HG03025 (cell line): Measurements from ENCODE around the gene HGFAC.

Source experiments
- ATAC-seq: cut with Tn5 transposase; IDR thresholded peaks from one replicate; pipeline ENCODE4 v1.9.1; 2021; ENCODE audit warnings: mild to moderate bottlenecking, moderate library complexity; ENCODE audit not compliant: unreplicated experiment, low FRiP score

HGFAC gene

DNA sequence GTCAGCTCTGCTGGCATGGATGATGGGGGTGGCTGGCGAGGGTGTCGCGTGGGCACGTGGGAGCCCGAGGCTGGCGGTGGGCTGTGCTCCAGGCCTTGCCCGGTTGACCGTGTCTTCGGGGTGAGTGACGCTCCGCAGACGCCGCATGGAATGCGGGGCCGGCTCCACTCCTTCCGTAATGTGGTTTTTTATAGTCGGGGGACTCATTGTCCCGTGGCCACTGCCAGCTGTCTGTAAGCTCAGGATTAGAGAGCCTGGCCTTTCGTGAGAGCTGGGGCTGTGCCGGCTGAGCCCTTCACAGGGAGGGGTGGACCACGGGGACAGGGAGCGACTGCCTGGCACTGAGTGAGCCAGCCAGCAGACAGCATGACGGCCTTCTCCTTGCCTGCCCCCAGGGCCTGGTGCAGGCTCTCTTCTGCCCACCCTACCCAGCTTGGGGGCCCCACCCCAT, 41.7 kb downstream of the HGFAC start:
- ATAC-seq: no peak

DNA sequence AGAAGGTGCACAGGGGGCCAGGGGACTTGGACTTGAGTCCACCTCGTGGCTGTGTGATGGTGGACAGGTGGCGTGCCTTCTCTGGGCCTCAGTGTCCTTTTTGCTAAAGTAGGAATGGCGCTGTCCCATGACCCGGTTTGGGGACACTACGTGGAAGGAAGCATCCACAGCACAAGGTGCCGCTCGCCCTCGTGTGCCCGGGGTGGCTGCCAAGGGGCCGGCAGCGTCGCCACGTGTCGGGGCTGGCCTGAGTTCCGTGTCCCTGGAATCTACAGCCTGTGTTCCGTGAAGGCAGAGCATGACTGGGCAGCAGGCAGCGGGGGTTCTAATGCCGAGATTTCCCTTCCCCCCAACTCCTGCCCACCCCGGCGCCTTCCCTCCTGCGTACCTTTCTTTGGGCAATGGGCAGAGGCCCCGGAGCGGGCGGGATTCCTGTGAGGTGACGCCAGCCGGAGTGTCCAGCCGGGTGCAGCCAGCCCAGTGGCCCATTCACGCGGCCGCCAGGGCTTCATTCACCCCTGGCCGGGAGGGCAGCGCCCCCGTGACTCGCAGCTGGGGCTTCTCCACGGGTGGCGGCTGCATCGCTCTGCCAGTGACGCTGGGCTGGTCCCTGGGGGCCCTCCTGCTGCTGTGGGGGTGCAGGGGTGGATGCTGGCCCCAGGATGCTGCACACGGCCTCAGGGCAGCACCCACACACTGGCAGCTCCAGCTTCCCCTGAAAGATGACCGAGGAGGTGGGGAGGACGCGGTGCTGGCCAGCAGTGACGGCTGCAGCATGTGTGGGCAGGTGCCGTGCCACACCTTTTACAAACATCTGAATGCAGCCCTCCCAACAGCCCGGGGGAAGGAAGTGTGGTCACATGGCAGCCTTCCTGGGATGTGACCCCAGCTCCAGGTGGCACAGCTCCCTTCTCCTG, 42.5 kb downstream of the HGFAC start:
- ATAC-seq: no peak

- no peak for ATAC-seq
These were observed 43.4 kb downstream of the HGFAC start for GRCh38 chr4:3485011-3485791.

DNA sequence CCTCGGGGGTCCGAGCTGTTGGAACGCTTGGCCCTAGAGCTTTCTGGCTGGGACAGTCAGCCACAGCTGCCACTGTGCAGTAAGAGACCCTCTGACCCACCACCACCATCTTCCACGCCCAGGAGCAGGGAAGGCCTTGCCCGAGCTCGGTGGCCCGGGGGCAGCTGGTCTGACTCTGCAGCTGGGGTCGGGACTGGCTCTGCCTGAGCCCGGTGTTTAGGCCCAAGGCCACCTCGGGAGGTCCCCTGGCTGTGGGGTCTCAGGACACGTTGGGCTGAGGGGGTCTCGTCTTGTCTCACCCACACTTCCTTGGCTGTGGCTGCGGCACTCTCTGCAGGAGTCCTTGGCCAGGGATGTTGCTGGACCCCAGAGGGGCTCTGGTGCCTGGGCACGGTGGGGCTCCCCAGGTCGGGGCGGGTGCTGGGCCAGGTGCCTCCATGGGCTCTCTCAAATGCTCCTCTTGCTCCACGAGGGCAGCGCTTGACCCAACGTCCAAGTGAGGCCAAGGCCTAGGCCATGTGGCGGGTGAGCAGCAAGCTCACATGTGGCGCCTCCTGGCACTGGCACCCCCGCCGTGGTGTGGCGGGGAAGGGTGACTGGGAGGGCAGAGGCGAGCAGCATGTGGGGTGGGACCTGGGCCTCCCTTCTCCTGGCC, 44.2 kb downstream of the HGFAC start:
- no peak for ATAC-seq

GRCh38 chr4:3486541-3487540, 45.1 kb downstream of the HGFAC start:
- no peak for ATAC-seq

GRCh38 chr4:3487861-3488260, 46.1 kb downstream of the HGFAC start:
- no peak for ATAC-seq

DNA sequence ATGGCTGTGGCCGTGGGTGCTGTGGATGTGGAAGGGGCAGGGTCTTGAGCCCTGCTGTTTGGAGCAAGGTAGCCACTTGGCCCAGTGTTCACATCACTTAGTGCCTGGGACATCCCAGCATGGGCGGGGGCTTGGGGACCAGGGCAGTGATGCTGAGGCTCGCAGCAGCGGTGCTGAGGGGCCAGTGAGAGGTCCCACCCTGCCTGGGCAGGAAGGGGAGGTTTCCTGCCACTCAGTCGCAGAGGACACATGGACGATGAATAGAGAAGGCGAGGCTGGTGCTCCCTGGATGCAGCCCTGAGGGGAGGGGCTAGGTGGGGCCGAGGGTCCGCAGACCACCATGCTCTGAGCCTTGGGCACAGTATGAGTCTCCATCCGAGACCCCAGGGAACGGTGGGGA, 47.1 kb downstream of the HGFAC start:
- no peak for ATAC-seq

DNA sequence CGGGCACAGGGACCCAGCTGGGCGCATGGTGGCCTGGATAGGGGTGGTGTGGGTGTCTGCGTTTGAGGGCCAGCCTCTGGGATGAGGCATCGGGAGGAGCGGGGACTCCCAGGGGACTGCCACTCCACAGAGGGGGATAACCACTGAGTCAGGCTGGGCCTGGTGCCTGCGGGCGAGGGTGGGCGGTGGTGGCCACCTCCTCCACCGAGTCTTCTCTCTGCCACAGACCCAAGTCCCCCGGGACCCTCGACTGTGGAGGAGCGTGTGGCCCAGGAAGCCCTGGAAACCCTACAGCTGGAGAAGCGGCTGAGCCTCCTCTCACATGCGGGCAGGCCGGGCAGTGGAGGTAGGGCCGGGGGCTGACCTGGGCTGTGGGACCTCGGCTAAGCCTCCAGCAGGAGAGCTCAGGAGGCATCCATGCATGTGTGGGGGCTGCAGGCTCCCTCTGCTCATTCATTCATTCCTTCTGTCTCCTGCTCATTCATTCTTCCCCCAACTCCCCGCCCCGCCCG, 47.7 kb downstream of the HGFAC start:
- ATAC-seq: no peak

DNA sequence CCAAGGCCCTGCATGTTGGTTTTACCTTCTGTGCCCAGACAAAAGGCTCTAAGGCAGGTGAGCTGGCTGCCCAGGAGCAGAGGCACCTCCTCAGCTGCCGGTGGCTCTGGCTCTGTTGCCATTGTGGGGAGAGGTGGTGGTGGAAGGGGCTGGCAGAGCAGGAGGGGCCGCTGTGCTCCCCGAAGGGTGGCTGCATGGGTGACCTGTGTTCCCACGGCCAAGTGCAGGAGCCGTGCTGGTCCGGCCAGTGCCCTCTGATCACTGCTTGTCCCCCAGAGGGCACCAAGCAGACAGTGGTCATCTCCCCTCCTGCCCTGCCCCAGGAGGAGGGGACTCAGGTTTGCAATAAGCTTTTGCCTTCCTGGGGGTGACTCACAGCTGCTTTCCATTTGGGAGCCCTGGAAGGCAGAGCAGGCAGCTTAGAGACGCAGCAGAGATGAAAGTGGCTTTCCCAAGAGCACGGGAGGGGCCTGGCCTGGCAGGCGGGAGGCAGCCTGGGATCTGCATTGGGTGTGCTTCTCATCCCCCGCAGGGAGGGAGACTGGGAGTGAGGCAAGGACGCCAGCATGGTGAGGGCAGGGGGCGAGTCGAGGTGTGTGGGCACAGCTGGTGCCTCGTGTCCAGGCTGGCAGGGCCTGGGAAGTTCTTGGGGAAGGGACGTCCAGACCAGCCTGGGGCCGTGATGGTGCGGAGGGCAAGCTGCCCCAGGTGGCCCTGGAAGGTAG, 50.1 kb downstream of the HGFAC start:
- no peak for ATAC-seq

DNA sequence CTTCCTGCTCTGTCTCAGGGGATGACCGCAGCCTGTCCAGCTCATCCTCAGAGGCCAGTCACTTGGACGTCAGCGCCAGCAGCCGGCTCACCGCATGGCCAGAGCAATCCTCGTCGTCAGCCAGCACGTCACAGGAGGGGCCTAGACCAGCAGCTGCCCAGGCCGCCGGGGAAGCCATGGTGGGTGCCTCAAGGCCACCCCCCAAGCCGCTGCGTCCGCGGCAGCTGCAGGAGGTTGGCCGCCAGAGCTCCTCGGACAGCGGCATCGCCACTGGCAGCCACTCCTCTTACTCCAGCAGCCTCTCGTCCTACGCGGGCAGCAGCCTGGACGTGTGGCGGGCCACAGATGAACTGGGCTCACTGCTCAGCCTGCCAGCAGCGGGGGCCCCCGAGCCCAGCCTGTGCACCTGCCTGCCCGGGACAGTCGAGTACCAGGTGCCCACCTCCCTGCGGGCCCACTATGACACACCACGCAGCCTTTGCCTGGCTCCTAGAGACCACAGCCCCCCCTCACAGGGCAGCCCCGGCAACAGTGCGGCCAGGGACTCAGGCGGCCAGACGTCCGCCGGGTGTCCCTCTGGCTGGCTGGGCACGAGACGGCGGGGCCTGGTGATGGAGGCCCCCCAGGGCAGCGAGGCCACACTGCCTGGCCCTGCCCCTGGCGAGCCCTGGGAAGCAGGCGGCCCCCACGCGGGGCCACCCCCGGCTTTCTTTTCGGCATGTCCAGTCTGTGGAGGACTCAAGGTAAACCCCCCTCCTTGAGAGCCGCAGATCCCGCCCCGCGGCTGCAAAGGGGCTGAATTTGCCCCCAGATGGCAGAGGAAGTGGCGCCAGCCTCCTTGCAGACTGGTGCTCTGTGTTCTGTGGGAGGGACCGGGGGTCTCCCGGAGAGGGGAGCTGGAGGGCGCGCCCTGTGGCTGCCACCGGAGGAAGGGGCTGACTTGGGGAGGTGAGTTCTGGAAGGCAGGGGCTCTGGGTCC, 51.3 kb downstream of the HGFAC start:
- no peak for ATAC-seq

DNA sequence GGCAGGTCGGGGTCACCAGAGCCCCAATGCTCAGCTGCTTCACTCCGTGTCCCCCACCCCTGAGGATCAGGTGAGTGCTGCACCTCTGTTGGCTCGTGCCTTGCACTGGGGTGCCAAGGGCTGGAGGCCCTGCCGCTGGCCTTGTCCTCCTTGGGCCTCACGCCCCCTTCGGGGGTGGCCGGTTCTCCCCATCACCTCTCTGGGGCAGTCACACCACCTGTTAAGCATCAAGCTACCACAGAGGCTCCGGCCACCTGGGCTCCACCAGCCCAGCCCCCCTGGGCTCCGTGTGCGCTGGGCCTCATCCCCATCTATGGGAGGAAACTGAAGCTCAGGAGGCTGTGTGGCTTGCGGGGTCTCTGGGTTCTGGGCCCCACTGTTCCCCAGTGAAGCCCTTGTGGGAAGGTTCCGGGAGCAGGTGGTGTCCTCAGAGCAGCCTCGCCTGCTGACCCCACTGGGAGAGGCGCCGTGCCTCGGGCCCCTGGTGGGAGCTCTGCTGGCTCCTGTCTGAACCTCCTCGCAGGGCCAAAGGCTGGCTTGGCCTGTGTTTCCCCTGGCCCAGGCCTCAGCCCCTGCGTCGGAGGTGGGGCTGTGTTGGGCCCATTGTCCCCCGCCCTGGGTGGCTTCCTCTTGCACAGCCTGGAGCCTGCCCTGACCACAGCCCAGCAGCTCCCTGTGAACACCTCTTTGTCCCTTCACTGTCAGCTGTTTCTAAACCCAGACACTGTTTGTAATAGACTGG, 52.1 kb downstream of the HGFAC start:
- no peak for ATAC-seq

DNA sequence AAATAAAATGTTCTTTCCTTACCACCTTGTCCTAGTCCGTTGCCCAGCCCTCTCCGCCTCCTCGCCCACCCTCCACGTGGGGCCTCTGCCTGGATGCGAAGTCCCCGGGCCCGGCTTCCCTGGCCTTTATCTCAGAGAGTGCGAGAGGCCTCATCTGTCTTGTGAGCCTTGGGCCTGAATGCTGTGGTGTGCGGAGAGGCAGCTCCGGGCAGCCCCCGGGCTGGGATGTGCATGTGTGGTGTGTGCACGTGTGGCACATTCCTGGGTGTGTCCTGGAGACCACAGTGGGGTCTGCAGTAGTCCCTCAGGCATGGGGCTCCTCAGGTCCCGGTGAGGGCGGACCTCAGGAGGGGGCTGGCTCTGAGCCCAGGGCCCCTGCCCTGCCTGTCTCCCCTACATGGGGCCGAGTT, 52.7 kb downstream of the HGFAC start:
- no peak for ATAC-seq

DNA sequence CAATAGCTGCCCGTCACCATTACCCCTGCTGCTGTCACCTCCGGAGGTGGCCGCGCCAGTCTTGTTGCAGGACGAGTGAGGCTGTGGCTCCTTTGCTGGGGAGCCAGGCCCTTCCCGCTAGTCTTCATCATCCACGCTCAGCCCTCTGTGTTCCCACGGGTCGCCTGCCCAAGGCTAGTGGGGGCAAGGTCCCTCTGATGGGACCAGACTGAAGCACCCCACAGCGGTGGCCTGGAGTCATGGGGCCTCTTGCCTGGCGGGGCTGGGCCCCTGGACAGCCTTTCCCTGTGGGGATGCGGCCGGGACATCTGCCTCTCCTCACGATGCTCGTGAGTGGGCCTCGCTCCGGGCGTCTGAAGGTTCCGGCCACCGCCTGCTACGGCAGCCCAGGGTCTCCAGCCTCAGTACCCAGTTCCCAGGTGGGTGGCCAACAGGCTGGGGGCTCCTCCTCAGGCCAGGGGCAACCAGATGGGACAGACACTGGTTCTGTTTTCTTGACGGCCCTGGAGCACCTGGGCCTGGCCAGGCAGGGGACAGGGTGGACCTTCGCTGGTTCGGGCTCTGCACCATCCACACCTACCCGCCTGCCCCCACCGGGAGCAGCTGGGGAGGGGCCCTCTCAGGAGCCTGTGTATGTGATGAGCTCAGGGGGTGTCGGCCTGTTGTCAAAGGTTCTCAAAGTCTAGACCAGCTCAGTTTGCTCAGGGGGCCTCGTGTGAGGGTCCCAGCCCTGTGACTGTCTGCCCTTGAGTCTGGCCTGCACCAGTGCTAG, 53.6 kb downstream of the HGFAC start:
- ATAC-seq: no peak

- no peak for ATAC-seq
These were observed 54.3 kb downstream of the HGFAC start for GRCh38 chr4:3496021-3496420.

- no peak for ATAC-seq
These were observed 55.3 kb downstream of the HGFAC start for GRCh38 chr4:3497095-3497494.
